ENCODE results near the gene TMEM106C. TPM values are rescaled to one million over a fixed set of nuclear protein-coding genes. Genes with fewer than 3 reads are reported as not detected.

Gene TMEM106C
- total RNA-seq, 4 donors from 2014 or later = 26.9 to 69.7 (median 49.5) TPM

DNA sequence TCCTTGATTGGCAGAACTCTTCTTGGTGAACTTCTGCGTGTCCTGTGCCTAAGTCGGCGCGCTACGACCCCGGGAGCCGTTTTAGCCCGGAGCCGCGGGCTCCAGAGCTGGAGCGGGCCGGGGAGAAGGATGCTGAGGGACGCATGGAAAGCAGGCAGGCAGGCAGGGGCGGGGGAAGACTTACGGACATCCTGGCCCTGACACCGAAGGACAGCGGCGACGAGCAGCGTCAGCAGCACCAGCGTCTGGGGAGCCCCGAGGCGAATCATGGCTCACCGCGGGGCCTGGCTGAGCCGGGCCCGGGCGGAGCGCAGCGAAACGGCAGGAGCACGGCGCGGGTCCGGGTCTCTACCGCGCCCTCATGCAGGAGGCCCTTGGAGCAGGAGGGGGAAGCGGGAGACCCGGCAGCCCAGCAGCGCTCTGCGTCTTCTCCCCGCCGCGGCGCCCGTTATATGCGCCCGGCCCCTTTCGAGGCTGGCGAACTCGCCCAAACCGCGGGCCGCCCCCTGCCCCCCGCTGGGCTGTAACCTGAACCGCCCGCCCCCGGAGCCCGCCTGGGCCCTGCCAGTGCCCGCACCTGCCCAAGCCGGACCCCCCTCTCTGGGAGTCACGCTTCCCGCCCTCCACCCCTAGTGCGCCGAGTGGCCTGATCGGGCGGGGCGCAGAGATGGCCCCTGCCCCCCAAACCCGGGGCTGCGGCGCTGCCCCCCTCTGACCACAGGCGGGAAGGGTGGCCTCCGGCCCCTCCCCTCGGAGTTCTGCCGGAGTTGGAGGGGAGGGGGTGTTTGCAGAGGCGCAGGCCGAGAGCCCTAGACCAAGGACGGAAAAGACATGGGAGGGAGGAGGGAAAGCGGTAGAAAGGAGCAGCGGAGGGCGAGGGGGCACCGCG lies 40.9 kb downstream of the TMEM106C start, which contains the start of gene COL2A1:
TSS of gene COL2A1 (minus strand) at position 424 of the 889 bp plus-strand sequence. CDS start at position 269, 155 bp downstream.
- no peaks in the 10 kb centered on the region for H3K36me3 ChIP-seq
- H3K4me1 ChIP-seq = peaks cover 0 to 49% (median 37%) of the 10 kb centered on the region in 4 donors
- WGBS, 2 donors = 1 to 2% methylated on average over 25 to 39 of the region's 83 CpGs
- peak within 1 kb of the TSS; percentile 1 to 47 (median 20) for H3K4me3 ChIP-seq
- no peaks in the 10 kb centered on the region for H3K9me3 ChIP-seq
- TF ChIP-seq, protein P1, sequence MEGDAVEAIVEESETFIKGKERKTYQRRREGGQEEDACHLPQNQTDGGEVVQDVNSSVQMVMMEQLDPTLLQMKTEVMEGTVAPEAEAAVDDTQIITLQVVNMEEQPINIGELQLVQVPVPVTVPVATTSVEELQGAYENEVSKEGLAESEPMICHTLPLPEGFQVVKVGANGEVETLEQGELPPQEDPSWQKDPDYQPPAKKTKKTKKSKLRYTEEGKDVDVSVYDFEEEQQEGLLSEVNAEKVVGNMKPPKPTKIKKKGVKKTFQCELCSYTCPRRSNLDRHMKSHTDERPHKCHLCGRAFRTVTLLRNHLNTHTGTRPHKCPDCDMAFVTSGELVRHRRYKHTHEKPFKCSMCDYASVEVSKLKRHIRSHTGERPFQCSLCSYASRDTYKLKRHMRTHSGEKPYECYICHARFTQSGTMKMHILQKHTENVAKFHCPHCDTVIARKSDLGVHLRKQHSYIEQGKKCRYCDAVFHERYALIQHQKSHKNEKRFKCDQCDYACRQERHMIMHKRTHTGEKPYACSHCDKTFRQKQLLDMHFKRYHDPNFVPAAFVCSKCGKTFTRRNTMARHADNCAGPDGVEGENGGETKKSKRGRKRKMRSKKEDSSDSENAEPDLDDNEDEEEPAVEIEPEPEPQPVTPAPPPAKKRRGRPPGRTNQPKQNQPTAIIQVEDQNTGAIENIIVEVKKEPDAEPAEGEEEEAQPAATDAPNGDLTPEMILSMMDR (IDR thresholded peaks at IDR 0.05) = no peak
- TF ChIP-seq POLR2A (IDR thresholded peaks at IDR 0.05) (no peak), EP300 (IDR thresholded peaks at IDR 0.05) (no peak)
- peaks cover 0 to 82% of the 10 kb centered on the region in 2 donors for H3K27me3 ChIP-seq
- H3K27ac ChIP-seq = no peak within 1 kb of the TSS
- no peak for DNase-seq (ENCODE audit: low spot score in 2 of 2)

DNA sequence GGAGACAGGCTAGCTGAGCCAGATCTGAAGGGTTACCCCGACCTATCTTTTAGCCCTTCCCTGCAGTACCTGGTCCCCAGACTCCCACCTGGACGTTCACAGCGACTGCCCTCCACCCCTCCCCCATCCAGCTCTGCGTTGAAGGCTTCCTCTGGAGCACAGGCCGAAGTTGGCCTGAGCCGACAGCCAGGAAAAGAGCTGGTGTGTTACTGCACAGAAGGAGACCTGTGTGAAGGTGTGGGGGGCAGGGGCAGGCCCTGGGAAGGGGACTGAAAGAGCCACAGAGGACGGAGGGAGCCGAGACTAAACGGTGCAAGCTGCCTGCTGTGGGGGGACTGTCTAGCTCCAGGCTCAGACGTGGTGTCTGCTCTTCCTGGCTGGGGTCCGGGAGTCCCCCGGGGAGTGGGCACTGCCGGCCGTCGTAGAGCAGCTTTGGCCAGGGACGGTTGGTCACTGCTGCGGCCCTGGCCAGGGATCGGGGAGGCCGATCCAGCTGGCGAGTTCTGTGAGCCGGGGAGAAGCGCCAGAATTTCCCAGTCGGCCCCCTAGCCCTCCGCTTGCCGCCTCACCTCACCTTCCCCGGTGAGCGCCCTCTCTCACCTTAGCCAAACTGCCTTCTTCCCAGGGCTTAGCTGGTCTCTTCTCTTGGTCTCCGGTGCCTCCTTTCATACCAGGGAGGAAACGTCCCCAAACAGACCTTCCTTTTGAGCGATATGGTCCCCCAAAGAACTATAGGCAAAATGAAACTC lies 41.8 kb downstream of the TMEM106C start:
- 49 to 50% methylated on average over 22 to 30 of the region's 30 CpGs for WGBS, 2 donors
- TF ChIP-seq POLR2A (IDR thresholded peaks at IDR 0.05) = no peak
- Histone ChIP-seq H3K9me3 (no peaks in the 10 kb centered on the region), H3K4me1 (peaks cover 0 to 49% (median 37%) of the 10 kb centered on the region in 4 donors), H3K27ac (no peak overlapping the region), H3K4me3 (no peak overlapping the region), H3K27me3 (peaks cover 0 to 84% of the 10 kb centered on the region in 2 donors), H3K36me3 (no peaks in the 10 kb centered on the region)
- no peak for DNase-seq (ENCODE audit: low spot score in 2 of 2)

DNA sequence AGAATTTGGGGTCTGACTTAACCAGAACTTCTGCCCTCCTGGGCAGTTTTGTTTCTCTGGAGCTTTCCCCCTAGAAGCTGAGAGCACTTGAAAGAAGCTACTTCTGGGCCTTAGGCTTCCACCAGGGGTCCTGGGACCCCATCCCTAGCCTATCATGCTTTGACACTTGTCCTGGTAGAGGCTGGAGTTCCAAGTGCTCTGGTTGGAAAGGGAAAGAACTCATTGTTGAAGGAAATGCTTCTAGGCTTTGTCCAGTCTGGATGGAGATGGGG lies 42.3 kb downstream of the TMEM106C start:
- Histone ChIP-seq H3K27me3 (peaks cover 0 to 86% of the 10 kb centered on the region in 2 donors), H3K4me3 (no peak overlapping the region), H3K27ac (no peak overlapping the region), H3K9me3 (no peaks in the 10 kb centered on the region), H3K4me1 (peaks cover 0 to 47% (median 37%) of the 10 kb centered on the region in 4 donors), H3K36me3 (no peaks in the 10 kb centered on the region)
- TF ChIP-seq, protein P1 (IDR thresholded peaks at IDR 0.05) = no peak
- TF ChIP-seq EP300 (IDR thresholded peaks at IDR 0.05) (no peak), POLR2A (IDR thresholded peaks at IDR 0.05) (no peak)
- DNase-seq (ENCODE audit: low spot score in 2 of 2) = no peak

DNA sequence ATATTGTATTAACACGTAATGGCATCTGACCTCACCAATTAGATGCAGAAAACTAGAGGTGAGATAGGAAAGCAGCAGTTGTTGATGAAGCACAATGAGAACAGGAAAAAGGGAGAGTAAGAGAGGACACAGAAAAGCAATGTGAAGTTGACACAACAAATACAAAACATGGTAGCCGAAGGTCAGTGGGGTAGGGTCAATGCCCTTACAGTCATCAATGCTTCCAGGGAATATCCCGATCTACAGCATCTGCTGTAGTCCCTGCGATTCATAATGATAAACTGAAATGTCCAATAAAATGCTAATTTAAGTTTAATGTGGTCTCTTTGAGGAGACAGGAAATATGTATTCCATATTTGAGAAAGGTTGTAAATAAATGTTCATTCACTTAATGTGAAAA lies 43.8 kb downstream of the TMEM106C start:
- WGBS, 2 donors = 69 to 71% methylated on average over 4 of the region's 4 CpGs
- Histone ChIP-seq H3K27me3 (peaks cover 0 to 82% of the 10 kb centered on the region in 2 donors), H3K9me3 (no peaks in the 10 kb centered on the region), H3K27ac (no peak overlapping the region), H3K36me3 (no peaks in the 10 kb centered on the region), H3K4me1 (peaks cover 0 to 32% (median 26%) of the 10 kb centered on the region in 4 donors), H3K4me3 (no peak overlapping the region)
- no peak for DNase-seq (ENCODE audit: low spot score in 2 of 2)
- TF ChIP-seq, protein P1 (IDR thresholded peaks at IDR 0.05) = no peak
- TF ChIP-seq POLR2A (IDR thresholded peaks at IDR 0.05) (no peak), EP300 (IDR thresholded peaks at IDR 0.05) (no peak)

DNA sequence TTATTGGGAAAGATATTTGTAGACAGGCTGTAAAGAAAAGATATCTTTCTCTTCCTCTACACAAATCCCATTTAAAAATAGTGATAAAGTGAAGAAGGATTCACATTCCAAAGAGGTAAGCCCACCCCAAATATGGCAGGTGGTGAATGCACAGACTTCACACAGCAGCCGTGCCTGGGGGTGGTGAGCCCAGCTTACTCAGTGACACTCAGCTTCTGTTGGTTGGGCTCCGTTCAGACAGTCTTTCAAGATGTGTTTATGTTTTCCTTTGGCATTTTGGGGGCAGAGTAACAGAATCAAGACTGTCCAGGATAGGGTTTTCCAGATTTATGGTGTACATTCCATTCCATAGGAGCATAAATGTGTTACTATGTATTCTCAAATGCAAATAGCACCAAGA lies 45.0 kb downstream of the TMEM106C start:
- WGBS, 2 donors = 48 to 57% methylated on average over 2 of the region's 2 CpGs
- no peak overlapping the region for H3K4me3 ChIP-seq
- H3K36me3 ChIP-seq = no peaks in the 10 kb centered on the region
- H3K9me3 ChIP-seq = no peaks in the 10 kb centered on the region
- H3K4me1 ChIP-seq = peaks cover 0 to 20% (median 15%) of the 10 kb centered on the region in 4 donors
- DNase-seq (ENCODE audit: low spot score in 2 of 2) = no peak
- H3K27ac ChIP-seq = no peak overlapping the region
- H3K27me3 ChIP-seq = peaks cover 0 to 71% of the 10 kb centered on the region in 2 donors
- TF ChIP-seq POLR2A (IDR thresholded peaks at IDR 0.05) (no peak), EP300 (IDR thresholded peaks at IDR 0.05) (no peak)
- TF ChIP-seq, protein P1 (IDR thresholded peaks at IDR 0.05) = no peak

Measured in tibial nerve (tissue), 4 donors.